SW480 (cell line): ENCODE data around the gene RSPH9.
"Not testable (repeated sequence)": the region's sequence is repeated elsewhere in the genome, so short reads cannot be mapped to it uniquely, and the experiment has no call there.

ENCODE experiments used
- DNase-seq: peaks from one replicate; pipeline ENCODE4 v3.0.0-alpha.2; 2016; ENCODE audit warnings: low spot score

RSPH9 gene

DNA sequence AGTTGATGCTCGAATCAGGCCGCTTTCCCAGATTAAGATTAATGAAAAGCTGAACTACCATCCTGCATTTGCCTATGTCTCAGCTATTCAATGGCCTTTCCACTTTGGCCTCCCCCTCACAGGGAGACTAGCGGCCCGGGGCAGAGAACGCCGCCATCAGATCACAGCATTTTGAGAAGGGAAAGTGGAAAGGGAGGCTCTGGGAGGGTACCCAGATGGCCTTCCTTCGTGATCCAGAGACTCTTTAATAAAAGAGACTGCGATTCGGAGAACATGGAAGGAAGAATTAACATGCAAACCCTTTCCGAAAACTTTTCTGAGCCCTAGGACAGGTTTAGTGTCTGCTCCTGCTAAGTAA is 42.2 kb downstream of the RSPH9 start:
- no peak for DNase-seq

DNA sequence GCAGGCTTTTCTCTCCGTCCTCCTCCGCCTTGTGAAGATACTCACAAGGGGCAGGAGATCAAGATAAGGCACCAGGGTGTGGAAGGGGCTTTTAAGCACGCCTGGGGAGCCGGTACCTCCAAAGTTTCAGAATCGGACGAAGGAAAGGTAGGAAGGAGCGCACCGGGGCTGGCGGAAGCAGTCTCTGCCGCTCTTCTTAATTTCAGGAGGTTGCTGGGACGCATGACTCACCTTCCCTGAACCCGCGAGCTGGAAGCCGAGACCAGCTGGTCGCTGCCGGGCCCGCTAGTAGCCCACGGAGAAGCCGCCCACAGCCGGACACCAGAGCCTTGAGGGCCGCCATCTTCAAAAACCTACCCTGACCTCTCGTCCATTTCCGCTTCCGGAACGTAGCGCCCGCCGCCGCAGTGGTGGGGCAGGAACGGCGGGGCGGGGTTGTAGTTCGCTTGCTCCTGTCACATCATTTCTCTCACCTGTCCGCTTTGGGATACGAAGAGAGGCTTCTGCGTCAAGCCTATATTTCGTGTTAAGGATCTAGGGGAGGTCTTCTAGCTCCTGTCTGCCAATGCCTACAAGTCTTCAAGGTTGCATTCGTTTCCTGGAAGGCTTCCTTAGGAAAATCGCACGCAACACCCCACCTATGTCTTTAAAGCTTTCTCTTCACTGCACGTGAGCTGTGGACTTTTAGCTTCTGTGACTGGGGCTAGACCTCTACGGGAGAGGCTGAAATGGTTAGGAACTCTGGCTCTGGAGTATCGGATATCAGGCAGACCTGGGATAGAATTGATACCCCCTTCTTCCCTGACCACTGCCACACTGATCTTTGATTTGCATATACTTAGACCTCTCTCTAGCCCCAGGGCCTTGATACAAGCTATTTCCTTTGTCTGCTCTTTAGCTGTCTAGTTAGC is 42.9 kb downstream of the RSPH9 start, which contains the start of gene MRPS18A:
TSS of gene MRPS18A (minus strand) at position 355 of the 911 bp plus-strand sequence. CDS start at position 343, 12 bp downstream.
- DNase-seq: peak; percentile 77

DNA sequence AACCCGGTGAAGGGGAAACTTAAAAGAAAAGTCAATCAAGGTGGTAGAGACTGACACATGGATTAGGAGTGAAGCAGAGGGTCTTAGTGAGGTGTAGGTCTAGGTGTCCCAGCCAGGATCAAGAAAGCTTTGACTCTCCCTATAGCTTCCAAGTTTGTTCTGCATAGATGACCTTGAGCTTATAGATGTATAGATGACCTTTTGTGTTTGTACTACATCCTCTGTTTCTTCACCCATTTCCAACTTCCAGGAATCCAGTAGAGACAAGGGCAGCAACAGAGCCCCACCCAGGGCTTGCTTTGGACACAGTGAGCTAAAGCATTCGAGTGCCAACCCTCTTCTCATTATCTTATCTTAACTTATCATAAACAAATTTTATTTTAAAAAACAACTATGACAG is 44.6 kb downstream of the RSPH9 start:
- DNase-seq: no peak

DNA sequence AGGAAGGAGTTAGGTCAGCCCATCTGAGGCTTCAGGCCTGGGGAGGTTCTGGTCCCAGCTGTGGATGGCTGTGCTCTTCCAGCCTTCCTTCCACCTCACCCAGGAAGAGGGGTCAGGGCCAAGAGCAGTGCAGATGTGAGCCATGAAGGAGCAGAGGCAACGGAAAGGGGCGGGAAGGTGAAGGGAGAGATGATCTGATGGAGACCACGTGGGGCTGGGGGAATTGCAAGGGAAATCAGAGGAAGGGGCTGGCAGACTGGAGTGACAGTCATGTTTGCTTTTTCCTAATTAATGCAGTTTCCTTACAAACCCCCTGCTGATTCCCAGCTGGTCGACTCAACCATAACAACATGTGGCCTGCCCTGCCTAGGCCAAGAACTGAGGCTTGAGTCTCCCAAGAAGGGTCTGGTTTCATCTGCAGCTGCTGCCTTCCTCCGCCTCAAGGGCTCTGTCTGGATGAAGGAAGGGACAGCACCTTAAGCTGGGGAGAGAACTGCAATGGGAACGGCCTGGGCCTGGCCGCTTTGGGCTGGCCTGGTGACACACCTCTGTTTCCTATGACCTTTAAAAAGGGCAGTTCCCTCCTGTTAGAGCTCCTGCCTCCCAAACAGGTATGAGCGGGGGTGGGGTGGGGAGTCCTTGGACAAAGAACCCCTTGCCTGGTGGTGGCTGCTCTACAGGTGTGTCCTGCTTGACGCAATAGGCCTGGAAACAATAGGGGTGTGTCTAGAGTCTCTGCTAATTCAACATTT is 50.6 kb downstream of the RSPH9 start:
- peak; percentile 72 for DNase-seq

DNA sequence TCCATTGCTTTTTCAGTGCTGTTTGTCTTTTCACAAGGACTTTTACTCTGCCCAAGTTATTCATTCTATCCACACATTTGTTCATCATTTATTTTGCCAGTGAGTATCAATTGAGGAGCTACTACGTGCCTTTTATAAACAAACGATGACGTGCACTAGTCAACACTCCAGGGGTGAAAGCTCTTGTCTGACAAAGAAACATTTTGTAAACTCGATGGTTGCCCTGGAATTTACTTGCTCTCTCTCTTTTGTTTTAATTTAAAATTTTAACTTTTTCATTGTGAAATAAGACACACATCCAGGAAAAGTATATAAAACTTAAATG is 51.1 kb downstream of the RSPH9 start:
- DNase-seq: no peak

DNA sequence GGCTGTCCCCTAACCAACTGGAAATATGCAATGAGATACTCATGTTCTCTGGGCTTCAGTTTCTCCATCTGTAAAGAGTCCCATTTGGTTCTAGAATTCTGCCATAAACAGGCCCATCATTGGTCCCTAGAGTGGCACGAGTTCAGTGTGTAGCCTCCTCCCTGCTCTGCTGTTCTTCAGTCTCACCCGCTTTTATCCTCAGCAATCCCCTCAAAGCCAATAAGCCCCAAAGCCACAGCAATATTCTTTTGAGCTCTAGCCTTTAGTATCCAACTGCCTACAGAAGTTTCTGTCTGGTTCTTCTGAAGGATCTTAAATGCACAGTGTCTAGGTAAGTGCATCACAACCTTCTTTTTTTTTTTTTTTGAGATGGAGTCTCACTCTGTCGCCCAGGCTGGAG is 52.6 kb downstream of the RSPH9 start:
- no peak for DNase-seq

DNA sequence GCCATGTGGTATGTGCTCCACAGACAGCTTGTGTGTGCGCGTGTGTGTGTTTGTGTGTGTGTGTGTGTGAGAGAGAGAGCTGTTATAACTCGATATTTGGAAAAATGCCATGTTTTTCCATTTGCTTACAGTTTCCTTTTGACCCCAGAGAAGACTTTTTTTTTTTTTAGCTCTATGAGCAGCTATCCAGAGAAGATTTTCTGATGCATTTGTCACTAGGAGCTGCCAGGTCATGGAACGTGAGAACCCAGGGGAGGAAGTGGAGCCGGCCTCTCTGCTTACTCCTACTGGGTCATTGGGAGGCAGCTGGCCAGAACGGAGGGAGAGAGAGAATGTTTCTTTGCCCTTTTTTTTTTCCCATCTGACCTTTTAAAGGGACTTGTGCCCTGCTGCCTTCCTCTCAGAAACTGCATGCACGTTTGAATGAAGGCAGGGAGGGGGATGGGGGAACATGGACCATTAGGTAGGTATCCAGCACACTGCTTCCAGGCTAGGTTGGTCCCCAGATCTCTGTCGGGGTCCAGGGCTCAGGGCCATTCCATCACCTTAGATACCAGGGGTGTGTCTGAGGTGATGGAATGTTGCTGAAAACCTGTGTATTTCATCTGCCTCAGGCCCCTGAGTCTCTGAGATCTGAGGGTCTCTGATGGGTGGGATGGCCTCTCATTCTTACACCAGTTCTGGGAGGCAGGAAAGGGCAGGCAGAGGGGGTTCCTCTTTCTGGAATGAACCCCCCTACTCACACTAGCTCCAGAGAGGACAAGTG is 53.9 kb downstream of the RSPH9 start:
- no peak for DNase-seq

DNA sequence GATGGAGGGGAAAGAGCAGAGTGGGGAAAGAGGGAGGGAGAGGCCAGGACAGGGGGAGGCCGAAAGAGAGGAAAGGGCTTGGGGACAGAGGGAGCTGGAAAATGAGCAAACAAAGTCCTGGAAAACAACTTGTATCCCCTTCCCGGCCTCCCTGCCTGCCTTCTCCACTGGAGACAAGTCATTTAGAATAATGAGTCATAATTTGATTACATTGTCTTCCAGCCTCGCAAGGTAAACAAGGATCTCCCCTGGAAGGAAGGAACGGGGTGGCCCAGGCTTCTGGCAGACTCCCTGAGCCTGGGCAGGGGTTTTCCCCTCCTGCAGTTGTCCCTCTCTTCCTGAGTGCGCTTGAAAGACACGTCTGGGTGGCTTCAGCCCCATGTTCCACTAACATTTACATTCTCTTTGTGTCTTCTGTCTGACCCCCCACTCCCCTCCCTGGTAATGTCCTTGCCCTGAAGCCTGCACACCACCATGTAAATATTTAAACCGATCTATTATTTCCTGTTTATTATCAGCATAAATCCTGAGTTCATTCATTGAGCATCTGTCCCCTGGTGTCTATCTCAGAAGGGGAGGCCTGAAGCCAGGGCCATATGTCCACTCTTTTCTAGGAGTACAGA is 54.8 kb downstream of the RSPH9 start:
- no peak for DNase-seq

DNA sequence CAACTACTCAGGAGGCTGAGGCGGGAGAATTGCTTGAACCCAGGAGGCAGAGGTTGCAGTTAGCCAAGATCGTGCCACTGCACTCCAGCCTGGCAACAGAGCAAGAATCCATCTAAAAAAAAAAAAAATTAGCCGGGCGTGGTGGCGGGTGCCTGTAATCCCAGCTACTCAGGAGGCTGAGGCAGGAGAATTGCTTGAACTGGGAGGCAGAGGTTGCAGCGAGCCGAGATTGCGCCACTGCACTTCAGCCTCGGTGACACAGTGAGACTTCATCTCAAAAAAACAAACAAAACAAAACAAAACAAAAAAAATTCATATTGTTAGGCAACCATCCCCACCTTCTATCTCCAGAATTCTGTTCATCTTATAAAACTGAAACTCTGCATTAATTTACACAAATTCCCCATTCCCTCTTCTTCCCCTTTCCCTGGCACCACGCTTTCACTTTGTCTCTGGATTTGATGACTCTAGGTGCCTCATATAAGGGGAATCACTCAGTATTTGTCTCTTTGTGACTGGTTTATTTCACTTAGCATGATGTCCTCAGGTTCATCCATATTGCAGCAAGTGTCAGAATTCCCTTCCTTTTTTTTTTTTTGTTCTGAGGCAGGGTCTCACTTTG is 56.2 kb downstream of the RSPH9 start:
- DNase-seq: not testable (repeated sequence)

DNA sequence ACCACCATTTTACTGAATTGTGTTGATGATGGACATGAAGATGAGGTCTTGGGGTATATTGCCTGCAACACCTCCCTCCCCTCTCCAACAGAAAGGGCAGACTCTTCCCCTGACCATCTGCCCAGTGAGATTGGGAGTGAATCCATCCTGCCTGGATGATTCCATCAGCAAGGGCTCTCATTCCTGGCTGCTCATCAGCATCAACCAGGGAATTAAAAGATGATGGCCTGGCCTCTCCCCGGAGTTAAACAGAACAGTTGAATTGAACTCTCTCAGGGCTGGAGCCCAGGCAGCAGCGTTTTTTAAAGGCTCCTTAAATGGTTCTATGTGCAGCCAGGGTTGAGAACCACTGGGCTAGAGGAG is 57.3 kb downstream of the RSPH9 start:
- DNase-seq: no peak

DNA sequence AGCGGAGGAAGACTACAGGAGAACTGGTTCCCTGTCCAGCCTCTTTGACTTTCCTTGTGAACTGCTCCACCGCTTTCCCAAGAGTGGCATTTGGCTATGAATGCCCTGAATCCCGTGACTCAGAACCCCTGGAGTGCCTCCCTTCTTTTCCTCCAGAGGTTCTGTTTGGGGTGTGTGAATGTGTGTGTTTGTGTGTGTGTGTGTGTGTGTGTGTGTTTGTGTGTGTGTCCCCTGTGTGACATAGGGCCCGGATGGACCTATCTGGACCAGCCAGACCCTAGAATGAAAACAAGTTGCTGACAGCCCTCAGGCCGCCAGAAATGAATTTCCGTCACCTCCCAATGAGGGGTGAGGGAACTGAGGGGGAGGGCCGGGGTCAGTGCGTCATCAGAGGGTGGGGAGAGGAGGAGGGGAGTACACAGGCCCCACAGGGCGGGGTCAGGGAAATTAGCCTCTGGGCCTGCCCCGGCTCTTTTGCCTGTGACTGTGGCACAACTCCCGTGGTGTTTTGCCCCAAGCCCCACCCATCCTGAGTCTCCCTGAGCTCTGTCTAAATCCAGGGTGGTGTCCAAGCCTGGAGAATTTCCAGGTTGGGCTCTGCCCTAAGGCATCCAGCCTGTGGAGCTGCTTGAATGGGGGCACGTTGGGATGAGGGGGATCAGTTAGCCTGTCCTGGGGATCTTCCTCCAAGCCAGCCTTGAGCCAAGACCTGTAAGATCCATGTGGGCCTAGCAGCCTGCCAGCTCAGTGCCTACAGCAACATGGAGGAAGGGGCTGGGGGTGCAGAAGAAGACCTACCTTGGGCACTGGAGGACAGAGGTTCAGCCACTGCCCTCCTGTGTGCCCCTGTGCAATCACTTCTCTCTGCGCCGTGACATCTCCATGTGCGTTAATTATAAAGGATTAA is 58.0 kb downstream of the RSPH9 start:
- peak; percentile 90 for DNase-seq

DNA sequence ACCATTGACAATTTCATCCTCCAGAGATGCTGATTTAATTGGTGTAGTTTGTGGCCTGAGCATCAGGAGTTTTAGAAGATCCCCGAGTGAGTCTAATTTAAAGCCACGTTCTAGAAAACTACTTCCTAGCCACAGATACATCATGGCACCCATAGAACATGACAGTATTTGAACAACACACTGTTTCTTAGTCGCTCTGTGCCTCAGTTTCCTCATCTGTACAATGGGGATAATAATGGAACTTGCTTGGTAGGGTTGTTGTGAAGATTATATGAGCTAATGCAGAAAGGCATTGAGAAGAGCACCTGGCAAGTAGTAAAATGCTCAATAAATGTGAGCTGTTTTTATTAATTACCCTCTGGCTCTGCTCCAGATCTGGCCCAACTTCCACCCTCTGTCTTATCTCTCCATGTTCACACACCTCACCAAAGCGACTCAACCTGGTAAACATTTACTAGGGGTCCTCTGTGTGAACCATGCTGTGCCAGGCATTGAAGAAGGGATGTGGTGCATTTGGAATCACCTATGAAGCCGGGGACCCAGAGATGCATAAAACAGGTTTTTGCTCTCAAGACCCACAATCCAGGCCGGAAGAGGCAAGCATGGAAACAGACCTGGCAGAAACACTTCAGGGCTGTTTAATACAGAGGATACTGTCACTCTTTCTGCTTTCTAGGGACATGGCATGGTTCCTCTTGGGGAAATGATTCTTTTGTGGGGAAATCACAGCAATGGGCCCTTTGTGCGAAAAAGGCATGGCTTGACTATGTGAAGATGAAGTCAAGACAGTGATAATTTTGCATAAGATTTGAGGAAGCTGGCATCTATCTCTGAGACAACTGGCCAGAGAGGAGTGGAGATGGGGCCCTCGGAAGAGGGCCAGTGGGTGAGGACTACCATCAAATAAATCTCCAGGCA is 58.9 kb downstream of the RSPH9 start:
- DNase-seq: no peak

DNA sequence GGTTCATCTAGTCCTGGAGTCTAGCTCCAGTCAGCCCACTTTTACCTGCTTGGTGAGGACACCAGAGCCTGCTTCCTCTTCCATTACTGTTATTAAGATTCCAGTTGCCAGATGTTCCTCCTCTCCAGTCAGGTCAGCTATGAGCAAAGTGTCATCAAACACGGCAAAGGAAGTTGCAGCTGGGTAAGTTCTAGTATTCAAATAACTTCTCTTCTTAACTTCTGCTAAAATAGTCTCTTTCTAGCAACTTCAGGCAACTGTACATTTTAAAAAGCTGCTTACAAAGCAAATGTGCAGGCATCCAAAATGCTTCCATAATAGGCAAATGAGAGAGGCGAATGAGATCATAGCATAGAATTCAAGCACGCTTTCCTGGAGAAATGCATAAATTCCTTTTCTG is 61.2 kb downstream of the RSPH9 start:
- no peak for DNase-seq

DNA sequence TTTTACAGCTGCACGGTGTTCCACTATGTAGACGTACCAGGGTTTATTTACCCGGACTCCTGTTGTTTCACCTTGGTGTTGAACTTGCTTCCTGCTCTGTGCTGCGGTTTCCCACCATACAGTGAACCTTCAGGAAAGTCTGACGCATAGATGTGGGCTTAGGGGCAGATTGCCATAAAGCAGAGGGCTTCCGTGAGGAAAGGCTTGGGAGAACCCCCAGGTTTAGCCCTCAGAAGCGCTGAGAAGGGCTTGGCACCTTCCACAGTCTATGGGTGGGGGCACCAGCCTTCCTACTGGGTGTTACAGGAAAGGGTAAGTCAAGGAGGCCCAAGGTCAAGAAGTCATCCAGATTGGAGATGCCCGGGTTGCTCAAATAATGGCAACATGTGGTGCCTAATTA is 62.0 kb downstream of the RSPH9 start:
- no peak for DNase-seq

DNA sequence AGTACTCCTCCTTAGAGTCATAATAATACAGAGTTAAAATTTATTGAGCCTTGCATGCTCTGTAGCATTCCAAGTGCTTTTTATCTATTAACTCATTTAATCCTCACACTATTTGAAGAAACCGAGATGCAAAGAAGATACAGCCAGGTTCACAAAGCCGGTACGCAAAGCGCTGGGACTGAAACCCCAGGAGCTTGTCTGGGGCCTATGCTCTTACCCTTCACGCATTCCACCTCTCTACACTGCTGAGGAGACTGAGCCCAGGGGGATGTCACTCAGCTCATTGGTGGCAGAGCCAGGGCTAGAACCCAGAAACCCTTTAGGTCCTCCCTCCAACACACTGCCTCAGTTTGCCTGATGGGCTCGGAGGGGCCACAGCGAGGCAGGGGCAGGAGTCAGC is 62.4 kb downstream of the RSPH9 start:
- no peak for DNase-seq

DNA sequence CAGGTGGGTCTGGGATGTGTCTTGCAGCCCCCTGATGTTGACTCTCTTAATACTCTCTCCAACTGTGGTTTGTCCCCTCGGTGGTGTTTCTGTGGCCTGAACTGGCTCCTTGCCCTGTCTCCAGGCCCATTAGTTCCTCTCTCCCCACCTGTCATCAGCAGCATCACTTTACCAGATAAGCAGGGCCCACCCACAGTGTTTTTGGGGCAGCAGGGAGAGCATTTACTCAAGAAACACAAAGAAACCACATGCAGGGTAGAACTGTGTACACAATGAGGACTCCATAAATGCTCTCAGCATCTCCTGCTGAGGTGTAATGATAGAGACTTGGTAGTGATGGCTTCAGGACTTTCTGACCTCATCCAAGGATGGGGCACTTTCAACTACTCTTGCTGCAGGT is 62.9 kb downstream of the RSPH9 start:
- DNase-seq: no peak

DNA sequence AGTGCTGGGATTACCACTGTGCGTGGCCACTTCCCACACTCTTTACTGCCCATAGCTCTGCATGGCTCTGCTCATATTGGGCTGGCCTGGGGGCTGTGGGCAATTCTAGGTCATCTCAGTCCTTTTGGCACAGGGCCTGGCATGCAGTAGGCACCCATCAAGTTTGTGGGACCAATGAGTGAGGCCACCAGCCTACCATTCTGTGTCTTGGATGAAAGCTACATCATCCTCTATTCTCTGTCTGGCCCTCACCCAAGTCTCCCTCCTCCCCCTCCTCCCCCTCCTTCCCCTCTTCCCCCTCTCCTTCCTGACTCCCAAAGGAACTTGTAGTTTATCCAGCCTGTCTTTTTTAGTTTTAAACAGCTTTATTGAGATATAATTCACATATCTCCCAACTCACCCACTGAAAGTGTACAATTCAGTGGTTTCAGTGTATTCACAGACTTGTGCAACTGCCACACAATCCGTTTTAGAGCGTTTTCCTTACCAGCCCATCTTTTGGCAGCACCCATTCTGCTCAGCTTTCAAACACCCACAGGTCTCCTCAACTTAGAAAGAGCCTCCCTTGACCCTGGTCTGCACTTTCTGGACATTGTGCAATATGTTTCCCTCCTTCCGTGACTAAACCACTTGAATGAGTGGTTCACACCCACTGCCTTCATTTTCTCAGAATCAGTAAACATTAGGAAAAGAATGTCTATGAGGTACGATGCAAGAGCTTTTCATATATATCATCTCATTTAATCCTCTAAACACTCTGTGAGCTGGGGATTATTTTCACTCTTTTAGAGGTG is 64.2 kb downstream of the RSPH9 start:
- no peak for DNase-seq

DNA sequence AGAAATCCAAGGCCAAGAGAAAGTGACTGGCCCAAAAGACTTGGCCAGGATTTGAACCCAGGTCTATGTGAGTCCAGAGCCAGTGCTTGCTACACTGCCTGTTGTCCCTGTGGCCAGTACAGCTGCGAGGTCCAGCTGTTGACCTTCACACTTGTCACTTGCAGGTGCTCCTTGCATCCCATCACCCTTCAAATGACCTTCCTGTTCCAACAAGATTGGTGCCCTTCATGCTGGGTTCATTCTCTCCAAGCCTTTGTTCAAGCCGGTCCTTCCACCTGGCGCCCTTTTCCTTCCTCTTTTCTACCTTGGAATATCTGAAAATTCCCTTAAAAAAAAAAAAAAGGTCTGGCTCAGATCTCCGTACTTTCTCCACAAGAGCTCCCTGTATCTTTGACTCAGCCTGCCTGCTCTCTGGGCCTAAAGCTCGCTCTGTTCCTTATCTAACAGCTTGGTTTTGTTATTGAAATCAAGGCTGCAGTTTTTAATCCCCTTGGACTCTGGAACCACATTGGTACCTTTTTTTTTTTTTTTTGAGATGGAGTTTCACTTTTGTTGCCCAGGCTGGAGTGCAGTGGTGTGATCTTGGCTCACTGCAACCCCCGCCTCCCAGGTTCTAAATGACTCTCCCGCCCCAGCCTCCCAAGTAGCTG is 64.9 kb downstream of the RSPH9 start:
- DNase-seq: no peak
